ENCODE results near the gene NXPH1. TPM values are rescaled to one million over a fixed set of nuclear protein-coding genes. Genes with fewer than 3 reads are reported as not detected.

The NXPH1 gene
- total and polyA plus RNA-seq, 2 donors (not counting 1 experiment from before 2014, with no cell fraction given), result not detected

- Mint-ChIP-seq H3K27ac (no peak overlapping the region), H3K4me3 (no peak overlapping the region), H3K4me1 (no peaks in the 10 kb centered on the region), H3K27me3 (no peaks in the 10 kb centered on the region), H3K9me3 (ENCODE audit: insufficient read depth) (no peaks in the 10 kb centered on the region)
- Histone ChIP-seq H3K4me1 (ENCODE audit: control insufficient read depth in 2 of 2, insufficient read depth in 2 of 2, low read length in 2 of 2) (no peaks in the 10 kb centered on the region), H3K9ac (ENCODE audit: low read length) (no peak overlapping the region), H3K27ac (ENCODE audit: low read length in 2 of 2) (no peak overlapping the region), H3K36me3 (replicated peaks in 1 of 2; ENCODE audit: control extremely low read depth in 1 of 2, control insufficient read depth in 1 of 2, extremely low read depth in 1 of 2, insufficient read depth in 2 of 2, low read length in 1 of 2) (no peaks in the 10 kb centered on the region), H3K27me3 (replicated peaks in 1 of 4; ENCODE audit: control extremely low read depth in 1 of 4, control insufficient read depth in 3 of 4, insufficient read depth in 4 of 4, low read length in 3 of 4) (no peaks in the 10 kb centered on the region), H4K20me1 (ENCODE audit: control insufficient read depth, insufficient read depth, low read length, poor library complexity, severe bottlenecking) (no peaks in the 10 kb centered on the region), H3K4me3 (ENCODE audit: control extremely low read depth in 1 of 5, extremely low read depth in 1 of 5, insufficient read depth in 1 of 5, low read depth in 2 of 5, low read length in 4 of 5) (no peak overlapping the region), H2AFZ (ENCODE audit: insufficient read depth, low read depth, low read length, poor library complexity, severe bottlenecking) (no peak overlapping the region), H3K9me3 (ENCODE audit: control extremely low read depth in 1 of 3, control insufficient read depth in 2 of 3, insufficient read depth in 1 of 3, low read length in 2 of 3) (no peaks in the 10 kb centered on the region), H3K4me2 (replicated peaks; ENCODE audit: low read depth, low read length, poor library complexity, severe bottlenecking) (no peak overlapping the region), H3K79me2 (ENCODE audit: control insufficient read depth, insufficient read depth, low read length) (no peaks in the 10 kb centered on the region)
- ATAC-seq (ENCODE audit: low read depth), result no peak
- ChIA-PET CTCF (no interaction called here), POLR2A (no interaction called here)
- TF ChIP-seq EZH2 (IDR thresholded peaks at IDR 0.05; ENCODE audit: borderline replicate concordance, insufficient read depth, low read depth, low read length, poor library complexity, severe bottlenecking) (no peak), CTCF (IDR thresholded peaks at IDR 0.05) (no peak)
- intact Hi-C loops (cut with micrococcal nuclease), result no loop called here
- no peak for DNase-seq
- 91% methylated on average over 8 of the region's 9 CpGs for WGBS (ENCODE audit: insufficient coverage)
Observed at GRCh38 chr7:8762803-8763202, 329.4 kb downstream of the NXPH1 start.

- H3K27ac ChIP-seq (ENCODE audit: low read length in 2 of 2), result no peak overlapping the region
- DNase-seq, result no peak
- Mint-ChIP-seq H3K4me1 (no peaks in the 10 kb centered on the region), H3K9me3 (ENCODE audit: insufficient read depth) (no peaks in the 10 kb centered on the region), H3K27me3 (no peaks in the 10 kb centered on the region), H3K27ac (no peak overlapping the region), H3K4me3 (no peak overlapping the region)
- intact Hi-C loops (cut with micrococcal nuclease), result no loop called here
- no peak overlapping the region for H2AFZ ChIP-seq (ENCODE audit: insufficient read depth, low read depth, low read length, poor library complexity, severe bottlenecking)
- ATAC-seq (ENCODE audit: low read depth), result no peak
- H3K79me2 ChIP-seq (ENCODE audit: control insufficient read depth, insufficient read depth, low read length), result no peaks in the 10 kb centered on the region
- no peaks in the 10 kb centered on the region for H3K36me3 ChIP-seq (replicated peaks in 1 of 2; ENCODE audit: control extremely low read depth in 1 of 2, control insufficient read depth in 1 of 2, extremely low read depth in 1 of 2, insufficient read depth in 2 of 2, low read length in 1 of 2)
- H3K27me3 ChIP-seq (replicated peaks in 1 of 4; ENCODE audit: control extremely low read depth in 1 of 4, control insufficient read depth in 3 of 4, insufficient read depth in 4 of 4, low read length in 3 of 4), result no peaks in the 10 kb centered on the region
- no peak for TF ChIP-seq EZH2 (IDR thresholded peaks at IDR 0.05; ENCODE audit: borderline replicate concordance, insufficient read depth, low read depth, low read length, poor library complexity, severe bottlenecking)
- TF ChIP-seq CTCF (IDR thresholded peaks at IDR 0.05), result no peak
- H3K4me1 ChIP-seq (ENCODE audit: control insufficient read depth in 2 of 2, insufficient read depth in 2 of 2, low read length in 2 of 2), result no peaks in the 10 kb centered on the region
- H3K9me3 ChIP-seq (ENCODE audit: control extremely low read depth in 1 of 3, control insufficient read depth in 2 of 3, insufficient read depth in 1 of 3, low read length in 2 of 3), result no peaks in the 10 kb centered on the region
- H3K4me3 ChIP-seq (ENCODE audit: control extremely low read depth in 1 of 5, extremely low read depth in 1 of 5, insufficient read depth in 1 of 5, low read depth in 2 of 5, low read length in 4 of 5), result no peak overlapping the region
- WGBS (ENCODE audit: insufficient coverage), result no CpG with 5 or more reads among the region's 3 CpGs
- ChIA-PET POLR2A (no interaction called here), CTCF (no interaction called here)
- H4K20me1 ChIP-seq (ENCODE audit: control insufficient read depth, insufficient read depth, low read length, poor library complexity, severe bottlenecking), result no peaks in the 10 kb centered on the region
- H3K9ac ChIP-seq (ENCODE audit: low read length), result no peak overlapping the region
- no peak overlapping the region for H3K4me2 ChIP-seq (replicated peaks; ENCODE audit: low read depth, low read length, poor library complexity, severe bottlenecking)
Observed at GRCh38 chr7:8765374-8765773, 332.0 kb downstream of the NXPH1 start.

All from B cell (primary cell).